ENCODE measurements around the gene AMER1.
"Not testable (repeated sequence)": the region's sequence is repeated elsewhere in the genome, so short reads cannot be mapped to it uniquely, and the experiment has no call there.

AMER1 gene

DNA sequence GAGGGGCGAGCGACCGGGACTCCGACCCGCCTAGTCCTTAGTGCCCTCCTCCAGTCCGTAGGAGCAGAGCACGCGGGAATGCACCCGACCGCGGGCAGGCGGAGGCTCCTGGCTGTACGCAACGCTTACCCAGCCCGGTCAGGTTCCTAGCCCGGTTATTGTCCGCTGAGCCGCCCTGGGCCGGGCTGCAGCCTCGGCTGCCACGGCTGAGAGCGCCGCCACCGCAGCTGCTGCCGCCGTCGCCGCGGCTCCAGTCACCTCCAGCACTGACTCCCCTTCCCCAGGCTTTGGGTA is at the start of gene AMER1:
Gene AMER1, minus strand, starts transcription at position 268 of the 294 bp plus-strand sequence. CDS start 12,422 bp downstream, outside the sequence.
- no peak for FAIRE-seq

- FAIRE-seq, result no peak
These were observed 24.8 kb upstream of the AMER1 start, which contains the start of gene ASB12 for GRCh38 chrX:64230123-64230970. Gene ASB12, minus strand, starts transcription at chrX:64230607. Its CDS starts 4,957 bp downstream, at chrX:64225650.

DNA sequence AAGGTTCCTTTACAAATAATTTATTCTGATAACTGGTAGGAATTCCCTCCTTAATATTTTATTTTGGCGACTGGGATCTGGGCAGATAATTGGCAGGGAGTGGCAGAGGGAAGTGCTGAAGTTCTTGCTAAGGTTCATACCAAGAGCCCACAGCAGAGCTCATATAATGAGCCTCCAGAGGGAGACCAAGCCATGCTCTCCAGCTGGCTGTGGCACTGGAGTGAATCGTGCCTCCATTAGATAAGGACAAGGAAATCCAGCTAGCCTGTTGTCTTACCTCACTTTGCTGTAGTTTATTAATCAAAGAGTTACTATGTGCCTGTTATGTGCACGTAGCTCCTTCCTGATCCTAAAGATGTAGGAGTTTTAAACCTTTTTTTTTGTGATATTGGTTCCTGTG is 23.6 kb upstream of the AMER1 start:
- FAIRE-seq, result no peak

GRCh38 chrX:64218023-64218422 is 12.5 kb upstream of the AMER1 start:
- no peak for FAIRE-seq

DNA sequence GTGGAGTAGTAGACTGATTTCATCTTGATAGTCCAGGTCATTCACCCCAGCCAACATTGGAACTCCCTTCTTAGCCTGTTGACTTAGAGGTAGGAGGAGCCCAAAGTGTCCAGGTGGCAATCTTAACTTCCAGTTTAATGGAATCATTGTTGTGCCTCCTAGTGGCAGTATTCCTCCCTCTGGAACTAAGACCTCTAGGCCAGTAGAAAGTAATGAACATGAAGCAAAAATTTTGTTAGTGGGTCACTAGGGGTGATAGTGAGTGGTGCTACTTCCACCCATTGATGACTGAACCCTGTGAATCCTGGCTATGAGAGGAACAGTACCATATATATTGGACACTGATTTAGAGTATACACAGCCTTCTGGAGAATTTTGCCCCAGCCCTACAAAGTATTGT is 8.5 kb upstream of the AMER1 start:
- FAIRE-seq, result not testable (repeated sequence)

- no peak for FAIRE-seq
These were observed 1.2 kb upstream of the AMER1 start for GRCh38 chrX:64206556-64207162.

- no peak for FAIRE-seq
These were observed 410 bp upstream of the AMER1 start for GRCh38 chrX:64205735-64206501.

DNA sequence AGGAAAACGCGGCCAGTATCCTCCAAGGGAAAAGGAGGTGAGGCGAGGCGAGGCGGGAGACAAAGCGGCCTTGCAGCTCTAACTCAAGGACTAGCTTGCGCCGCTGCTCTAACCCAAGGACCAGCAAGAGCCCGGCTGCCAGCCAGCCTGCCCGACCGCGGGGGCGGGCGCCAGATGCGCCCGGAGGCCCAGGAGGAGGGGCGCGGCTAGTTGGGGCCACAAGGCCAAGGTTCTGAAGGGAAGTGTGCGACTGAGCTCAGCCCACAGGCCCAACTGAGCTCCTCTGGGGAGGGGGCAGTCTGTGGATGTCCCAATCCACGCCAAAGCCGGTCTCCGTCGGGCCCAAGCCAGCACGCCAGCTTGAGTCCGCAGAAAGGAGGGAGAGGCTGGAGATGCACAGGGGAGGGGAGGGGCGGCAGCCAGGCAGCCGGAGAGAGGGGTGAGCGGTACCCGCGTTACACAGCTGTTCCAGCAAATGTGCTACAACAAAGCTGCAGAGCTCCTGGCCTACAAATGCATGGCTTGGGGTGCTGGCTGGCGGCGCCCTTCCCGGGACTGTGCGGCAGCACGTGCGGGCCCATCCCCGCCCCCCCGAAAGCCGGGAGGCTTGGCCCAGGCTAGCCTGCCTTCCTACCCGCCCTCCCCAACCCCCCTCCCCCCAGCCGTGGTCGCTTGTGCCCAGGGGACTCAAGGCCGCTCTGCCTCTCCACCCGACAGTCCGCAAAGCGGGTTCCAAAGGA is 637 bp downstream of the AMER1 start:
- no peak for FAIRE-seq

GRCh38 chrX:64204252-64204651 is 1.3 kb downstream of the AMER1 start:
- FAIRE-seq, result no peak

DNA sequence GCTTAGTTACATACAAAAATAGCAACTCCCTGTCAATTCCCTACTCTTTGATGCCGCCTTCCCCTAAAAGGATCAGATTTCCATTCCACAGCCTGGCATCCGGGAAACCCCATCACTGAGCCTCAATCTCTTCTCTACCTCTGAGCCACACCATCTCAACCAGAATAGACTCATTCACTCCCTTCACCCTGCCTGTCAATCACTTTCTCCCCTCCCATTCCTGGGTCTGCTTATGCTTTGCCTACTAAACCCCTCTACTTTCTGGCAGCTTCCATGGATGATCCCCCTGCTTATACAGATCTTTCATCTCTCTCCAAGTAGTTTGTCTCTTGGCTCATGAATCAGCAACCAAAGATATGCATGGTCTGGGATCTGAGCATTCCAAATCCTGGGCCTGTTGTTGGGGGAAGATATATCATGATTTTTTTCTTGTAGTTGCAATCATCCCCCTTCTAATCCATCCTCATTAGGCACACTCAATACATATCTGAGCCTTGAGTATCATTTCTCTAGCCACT is 2.6 kb downstream of the AMER1 start:
- no peak for FAIRE-seq

GRCh38 chrX:64198036-64198435 is 7.5 kb downstream of the AMER1 start:
- no peak for FAIRE-seq

DNA sequence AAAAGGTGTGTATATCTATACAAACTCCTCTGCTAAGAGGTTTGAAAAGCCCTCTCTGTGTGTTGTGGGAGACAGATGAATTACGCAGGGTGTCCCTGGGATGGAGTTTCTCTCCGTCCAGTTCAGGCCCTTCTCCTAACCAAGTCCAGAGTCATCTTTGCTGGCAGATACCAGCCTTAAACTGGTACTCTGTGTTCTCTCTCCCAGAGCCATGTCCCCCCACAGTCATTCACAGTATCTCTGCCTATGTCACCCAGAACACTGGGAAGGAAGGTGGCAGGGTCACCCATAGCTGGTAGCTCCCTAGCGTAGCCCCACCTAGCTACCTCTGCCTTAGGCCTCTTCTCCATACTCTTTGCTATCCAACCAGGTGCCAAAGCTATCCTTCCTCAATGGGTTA is 8.9 kb downstream of the AMER1 start:
- FAIRE-seq, result no peak

DNA sequence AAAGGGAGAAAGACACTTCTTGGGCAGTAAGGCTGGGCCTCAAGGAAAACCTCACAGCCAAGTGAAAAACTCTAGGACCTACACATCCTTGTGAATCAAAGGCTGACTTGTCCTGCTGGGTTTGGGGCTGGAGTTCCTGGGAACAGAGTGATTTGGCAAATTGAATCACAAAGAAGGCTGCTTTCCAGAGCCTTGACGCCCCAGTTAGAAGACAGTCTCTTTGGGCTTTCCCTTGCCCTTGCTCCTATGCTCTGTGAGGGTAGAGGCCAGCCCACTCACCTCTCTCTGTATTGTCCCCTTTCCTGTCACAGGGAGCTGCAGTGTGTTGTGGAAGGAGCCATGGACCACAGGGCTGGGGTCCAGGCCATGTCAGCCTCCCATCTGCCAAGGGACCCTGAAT is 9.6 kb downstream of the AMER1 start:
- no peak for FAIRE-seq

DNA sequence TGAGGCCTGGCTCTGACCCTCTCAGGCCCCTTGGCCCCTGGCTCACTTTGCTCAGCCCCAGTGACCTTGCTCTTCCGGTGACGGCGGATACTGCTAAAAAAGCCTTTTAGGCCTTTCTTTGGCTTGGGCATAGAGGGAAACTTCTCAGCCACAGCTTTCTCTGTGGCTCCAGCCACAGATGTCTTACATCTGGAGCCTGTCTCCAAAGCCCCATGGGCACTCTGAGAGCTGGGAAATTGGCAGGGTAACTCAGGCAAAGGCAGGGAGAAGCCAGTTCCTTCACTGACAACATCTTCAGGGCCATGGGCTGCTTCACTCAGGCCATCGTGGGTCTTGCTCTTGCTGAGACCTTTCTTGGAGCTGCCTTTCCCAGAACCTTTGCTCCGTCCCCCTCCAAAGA is 12.8 kb downstream of the AMER1 start:
- FAIRE-seq, result no peak

DNA sequence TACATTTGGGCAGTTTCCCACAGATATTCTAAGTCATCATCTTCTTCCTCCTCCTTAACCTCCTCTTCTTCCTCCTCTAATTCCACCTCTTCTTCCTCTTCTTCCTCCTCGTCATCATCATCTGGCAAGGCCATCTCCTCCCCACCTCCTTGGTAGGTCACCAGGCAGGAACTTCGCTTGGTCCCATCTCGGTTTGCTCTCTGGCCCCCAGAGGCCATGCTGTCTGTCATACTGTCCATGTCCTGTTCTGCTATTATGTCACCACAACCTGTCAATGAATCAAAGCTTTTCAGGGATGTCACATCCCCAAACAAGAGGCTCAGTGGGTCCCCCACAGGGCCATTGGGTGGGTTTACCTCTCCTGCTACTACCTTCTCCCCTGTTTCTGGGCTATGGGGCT is 13.5 kb downstream of the AMER1 start:
- no peak for FAIRE-seq

DNA sequence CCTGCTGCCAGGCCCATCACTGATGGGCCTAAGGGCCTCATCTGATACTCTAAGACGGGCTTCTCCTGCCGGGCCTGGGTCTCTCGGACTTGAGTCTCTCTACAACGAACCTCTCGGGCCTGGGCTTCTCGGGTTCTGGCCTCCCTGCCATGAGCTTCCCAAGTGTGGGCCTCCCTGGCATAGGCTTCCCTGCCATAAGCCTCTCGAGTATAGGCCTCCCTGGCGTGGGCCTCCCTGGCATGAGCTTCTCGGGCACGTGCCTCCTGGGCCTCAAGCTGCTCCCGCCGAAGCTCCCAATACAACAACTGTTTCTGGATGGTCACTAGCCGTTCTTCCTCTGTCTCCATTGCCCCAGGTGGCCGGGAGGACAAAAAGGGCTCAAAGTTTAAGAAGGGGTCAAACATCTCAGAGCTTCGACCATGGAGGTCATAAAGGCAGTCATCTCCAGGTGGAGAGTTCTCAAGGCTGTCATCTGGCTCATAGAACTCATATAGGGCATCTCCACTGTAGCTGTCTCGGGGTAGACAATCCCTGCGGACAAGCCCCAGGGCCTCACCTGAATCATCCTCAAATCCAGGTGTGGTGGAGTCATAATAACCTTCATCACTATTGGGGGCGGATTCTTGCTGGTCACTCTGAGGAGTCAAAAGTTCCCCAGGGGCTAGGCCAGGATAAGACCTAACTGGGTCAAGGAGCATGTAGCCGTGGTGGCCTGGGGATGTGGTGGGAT is 14.1 kb downstream of the AMER1 start:
- FAIRE-seq, result no peak

- FAIRE-seq, result no peak
These were observed 15.3 kb downstream of the AMER1 start for GRCh38 chrX:64190136-64190740.

- FAIRE-seq, result no peak
These were observed 16.6 kb downstream of the AMER1 start for GRCh38 chrX:64188901-64189300.

GRCh38 chrX:64187762-64188150 is 17.8 kb downstream of the AMER1 start:
- FAIRE-seq, result no peak

GRCh38 chrX:64186974-64187761 is 18.3 kb downstream of the AMER1 start:
- no peak for FAIRE-seq

DNA sequence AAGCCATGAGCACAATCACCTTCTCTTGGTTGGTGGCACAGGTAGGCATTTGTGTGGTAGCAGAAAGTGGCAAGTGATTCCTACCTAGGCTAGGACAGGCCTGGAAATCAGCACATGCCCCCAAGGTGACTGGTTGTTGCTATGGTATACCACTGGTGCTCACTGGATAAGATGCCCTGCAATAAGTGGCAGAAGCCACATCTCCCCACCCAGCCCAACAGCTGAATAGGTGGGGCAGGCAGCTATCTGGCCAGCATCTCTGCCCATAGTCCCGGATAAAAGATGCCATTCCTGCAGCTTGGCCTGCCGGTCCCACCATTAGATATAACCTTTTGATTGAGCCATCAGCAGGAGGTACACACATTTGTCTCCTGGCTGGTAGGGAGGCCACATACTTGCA is 21.1 kb downstream of the AMER1 start:
- FAIRE-seq, result no peak
